MM.1S (cell line): Measurements from ENCODE around the gene LMOD1.

Experiments used
- CTCF ChIP-seq: fragments of 300-600 bp; sonication (generic); IDR thresholded peaks from 2 replicates; pipeline ENCODE4 v1.5.1; 2016; ENCODE audit warnings: antibody characterized with exemption, low read length, mixed read lengths
- EZH2 ChIP-seq: fragments of 300-600 bp; sonication (generic); optimal IDR thresholded peaks from 2 replicates; pipeline ENCODE3; 2017; ENCODE audit warnings: low read depth, mild to moderate bottlenecking, antibody characterized with exemption, low read length, mixed read lengths
- EZH2phosphoT487 ChIP-seq: fragments of 300-600 bp; sonication (generic); IDR thresholded peaks from 2 replicates; pipeline ENCODE4 v1.6.1; 2018; ENCODE audit warnings: antibody characterized with exemption, low read length

GRCh38 chr1:201970334-201971159 is 24.2 kb upstream of the LMOD1 start:
- TF ChIP-seq CTCF (no peak), EZH2phosphoT487 (no peak), EZH2 (no peak)
